ENCODE results near the gene PDE12.

DNA sequence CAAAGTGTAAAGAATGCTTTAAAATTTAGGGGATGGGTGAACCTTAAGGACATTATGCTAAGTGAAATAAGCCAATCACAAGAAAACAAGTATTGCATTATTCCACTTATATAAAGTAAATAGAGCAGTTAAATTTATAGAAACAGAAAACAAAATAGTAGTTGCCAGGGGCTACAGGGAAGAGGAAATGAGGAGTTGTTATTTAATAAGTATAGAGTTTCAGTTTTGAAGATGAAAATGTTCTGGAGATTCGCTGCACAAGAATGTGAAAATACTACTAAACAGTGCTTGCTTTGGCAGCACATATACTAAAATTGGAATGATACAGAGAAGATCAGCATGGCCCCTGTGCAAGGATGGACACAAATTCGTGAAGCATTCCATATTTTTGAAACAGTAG, 43.9 kb upstream of the PDE12 start:
- no peak for TF ChIP-seq CTCF (conservative IDR thresholded peaks at IDR 0.05; ENCODE audit: low read depth, low read length)
- no peak for TF ChIP-seq EZH2 (IDR thresholded peaks at IDR 0.05; ENCODE audit: low read length, unreplicated experiment)
- TF ChIP-seq EZH2phosphoT487 (IDR thresholded peaks at IDR 0.05; ENCODE audit: borderline replicate concordance, low read length), result no peak

Measured in PC-3 (cell line).